Cardiac fibroblast (primary cell): Measurements from ENCODE around the gene APRT.
"Not testable (repeated sequence)": the region's sequence is repeated elsewhere in the genome, so short reads cannot be mapped to it uniquely, and the experiment has no call there.

ENCODE experiments used
- DNase-seq, 2 donors: peaks; one replicate each; pipeline versions ENCODE4 v3.0.0 to v3.0.0-alpha.2; 2010; ENCODE audit warnings: low read depth in 2 of 2
- H3K4me3 ChIP-seq, 2 donors: replicated peaks in 1 of 2; 1 replicate in 1 of 2; 2 replicates in 1 of 2; pipeline ENCODE4 v1.5.1; 2011; ENCODE audit warnings: low read depth in 2 of 2, low read length in 2 of 2, mild to moderate bottlenecking in 2 of 2, moderate library complexity in 1 of 2
- CTCF ChIP-seq: IDR thresholded peaks from one replicate; pipeline ENCODE4 v1.5.1; 2011; ENCODE audit warnings: low read depth, mild to moderate bottlenecking, low read length, inconsistent platforms

The APRT gene

GRCh38 chr16:88796278-88796677 lies 15.4 kb downstream of the APRT start:
- no peak for TF ChIP-seq CTCF
- DNase-seq, result no peak
- H3K4me3 ChIP-seq, result no peak overlapping the region

GRCh38 chr16:88793251-88793954 lies 18.3 kb downstream of the APRT start:
- DNase-seq, result no peak
- H3K4me3 ChIP-seq, result no peak overlapping the region
- TF ChIP-seq CTCF, result no peak

DNA sequence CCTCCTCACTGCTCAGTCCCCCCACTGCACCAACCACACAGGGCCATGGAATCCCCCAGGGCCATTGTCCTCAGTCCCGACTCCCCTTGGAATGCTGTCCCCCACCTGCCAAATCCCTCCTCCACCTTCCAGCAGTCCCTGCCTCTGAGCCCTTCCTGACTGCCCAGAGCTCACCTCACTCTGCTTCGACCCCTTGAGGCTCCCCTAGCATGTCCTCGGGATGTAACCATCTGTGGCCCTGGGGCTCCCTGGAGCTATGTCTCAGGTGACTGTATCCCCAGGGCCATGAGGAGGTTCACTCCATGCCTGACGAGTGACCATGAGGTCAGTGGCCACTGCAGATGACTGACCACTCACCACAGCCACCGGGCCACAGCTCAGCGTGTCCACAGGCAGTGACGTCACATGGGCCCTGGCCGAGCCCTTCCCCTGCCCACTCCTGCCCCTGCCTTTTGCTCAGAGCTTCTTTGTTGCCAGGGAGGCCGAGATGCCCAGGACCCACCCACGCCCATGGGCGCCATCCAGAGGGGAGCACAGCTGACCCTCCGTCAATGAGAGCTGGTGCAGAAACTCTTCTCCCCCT lies 19.0 kb downstream of the APRT start:
- DNase-seq, result no peak
- no peak overlapping the region for H3K4me3 ChIP-seq
- TF ChIP-seq CTCF, result no peak

DNA sequence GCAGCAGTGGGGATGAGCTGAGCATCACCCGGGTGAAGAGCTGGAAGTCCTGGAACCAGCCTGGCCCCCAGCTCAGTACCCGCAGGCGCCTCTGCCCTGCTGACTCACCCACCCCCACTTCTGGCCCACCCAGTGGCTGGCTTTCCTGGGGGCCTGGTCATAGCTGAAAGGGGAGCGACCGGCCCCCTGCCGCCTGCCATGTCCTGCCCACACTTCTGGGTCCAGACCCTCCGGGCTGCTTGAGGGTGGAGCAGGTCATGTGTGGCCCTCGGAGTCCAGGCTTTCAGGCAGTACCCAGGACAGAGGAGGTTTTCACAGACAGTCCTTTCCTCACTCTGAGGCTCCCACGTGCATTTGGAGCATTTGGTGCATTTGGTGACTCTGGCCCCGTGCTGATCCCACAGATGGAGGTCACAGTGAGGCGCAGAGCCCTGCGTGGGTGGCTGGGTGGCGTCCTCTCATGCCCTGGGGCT lies 19.6 kb downstream of the APRT start:
- no peak for TF ChIP-seq CTCF
- DNase-seq, result no peak
- no peak overlapping the region for H3K4me3 ChIP-seq

- H3K4me3 ChIP-seq, result no peak overlapping the region
- peak in 1 of 2 donors; percentile 37 for DNase-seq
- TF ChIP-seq CTCF, result no peak
These were observed 21.2 kb downstream of the APRT start for GRCh38 chr16:88790312-88791211.

GRCh38 chr16:88789594-88789993 lies 22.1 kb downstream of the APRT start:
- TF ChIP-seq CTCF, result no peak
- H3K4me3 ChIP-seq, result no peak overlapping the region
- DNase-seq, result no peak

GRCh38 chr16:88788749-88789148 lies 23.0 kb downstream of the APRT start:
- H3K4me3 ChIP-seq, result not testable (repeated sequence)

More at GRCh38 chr16:88788749-88789148, 23.0 kb downstream of the APRT start:
- not testable (repeated sequence) for DNase-seq
